ENCODE results near the gene TADA2B.

Gene TADA2B

GRCh38 chr4:7059662-7060061 is 16.5 kb downstream of the TADA2B start:
- H3K4me1 Mint-ChIP-seq = peaks cover 9% of the 10 kb centered on the region
- no peak for TF ChIP-seq CTCF (IDR thresholded peaks at IDR 0.05; ENCODE audit: unreplicated experiment in 3 of 3)
- no peak overlapping the region for H3K27ac Mint-ChIP-seq
- no peaks in the 10 kb centered on the region for H3K9me3 Mint-ChIP-seq
- no peak overlapping the region for H3K4me3 Mint-ChIP-seq
- H3K36me3 Mint-ChIP-seq (ENCODE audit: low read depth) = peaks cover 61% of the 10 kb centered on the region
- H3K27me3 Mint-ChIP-seq (ENCODE audit: low read depth) = no peaks in the 10 kb centered on the region

- Mint-ChIP-seq H3K27ac (no peak overlapping the region), H3K4me1 (peaks cover 13% of the 10 kb centered on the region), H3K4me3 (no peak overlapping the region), H3K36me3 (ENCODE audit: low read depth) (peaks cover 63% of the 10 kb centered on the region), H3K9me3 (no peaks in the 10 kb centered on the region), H3K27me3 (ENCODE audit: low read depth) (peaks cover 3% of the 10 kb centered on the region)
- no peak for TF ChIP-seq CTCF (IDR thresholded peaks at IDR 0.05; ENCODE audit: unreplicated experiment in 3 of 3)
These were observed 17.4 kb downstream of the TADA2B start for GRCh38 chr4:7060346-7061150.

GRCh38 chr4:7061815-7062214 is 18.6 kb downstream of the TADA2B start:
- no peak for TF ChIP-seq CTCF (IDR thresholded peaks at IDR 0.05; ENCODE audit: unreplicated experiment in 3 of 3)
- Mint-ChIP-seq H3K4me3 (no peak overlapping the region), H3K9me3 (no peaks in the 10 kb centered on the region), H3K36me3 (ENCODE audit: low read depth) (peaks cover 57% of the 10 kb centered on the region), H3K27me3 (ENCODE audit: low read depth) (peaks cover 4% of the 10 kb centered on the region), H3K27ac (no peak overlapping the region), H3K4me1 (peaks cover 22% of the 10 kb centered on the region)

GRCh38 chr4:7062816-7063215 is 19.6 kb downstream of the TADA2B start:
- no peak for TF ChIP-seq CTCF (IDR thresholded peaks at IDR 0.05; ENCODE audit: unreplicated experiment in 3 of 3)
- Mint-ChIP-seq H3K9me3 (no peaks in the 10 kb centered on the region), H3K27ac (no peak overlapping the region), H3K27me3 (ENCODE audit: low read depth) (peaks cover 4% of the 10 kb centered on the region), H3K4me1 (peaks cover 30% of the 10 kb centered on the region), H3K36me3 (ENCODE audit: low read depth) (peaks cover 57% of the 10 kb centered on the region), H3K4me3 (no peak overlapping the region)

- Mint-ChIP-seq H3K4me1 (peaks cover 35% of the 10 kb centered on the region), H3K9me3 (no peaks in the 10 kb centered on the region), H3K27me3 (ENCODE audit: low read depth) (peaks cover 4% of the 10 kb centered on the region), H3K36me3 (ENCODE audit: low read depth) (peaks cover 54% of the 10 kb centered on the region), H3K27ac (no peak overlapping the region), H3K4me3 (no peak overlapping the region)
- no peak for TF ChIP-seq CTCF (IDR thresholded peaks at IDR 0.05; ENCODE audit: unreplicated experiment in 3 of 3)
These were observed 20.2 kb downstream of the TADA2B start for GRCh38 chr4:7063362-7063761.

- no peaks in the 10 kb centered on the region for H3K9me3 Mint-ChIP-seq
- peaks cover 8% of the 10 kb centered on the region for H3K27me3 Mint-ChIP-seq (ENCODE audit: low read depth)
These were observed 22.8 kb downstream of the TADA2B start for GRCh38 chr4:7066006-7066405.

More at GRCh38 chr4:7066006-7066405, 22.8 kb downstream of the TADA2B start:
- peak overlapping the region; percentile 84 to 88 (median 87) for H3K4me3 Mint-ChIP-seq
- no peak overlapping the region for H3K27ac Mint-ChIP-seq
- no peak for TF ChIP-seq CTCF (IDR thresholded peaks at IDR 0.05; ENCODE audit: unreplicated experiment in 3 of 3)
- peaks cover 45% of the 10 kb centered on the region for H3K36me3 Mint-ChIP-seq (ENCODE audit: low read depth)
- H3K4me1 Mint-ChIP-seq = peaks cover 51% of the 10 kb centered on the region
